HepG2 (cell line): ENCODE results near the gene IRAK1BP1. TPM values are rescaled to one million over a fixed set of nuclear protein-coding genes. Genes with fewer than 3 reads are reported as not detected.
"Not testable (repeated sequence)": the region's sequence is repeated elsewhere in the genome, so short reads cannot be mapped to it uniquely, and the experiment has no call there.

Experiments
- ATAC-seq: fragments of 200-7000 bp; cut with Tn5 transposase; 3 replicates; pipeline ENCODE4 v1.9.1; 2020; ENCODE audit warnings: mild to moderate bottlenecking, moderate library complexity
- BruUV-seq: library from RNA; stranded (reverse); fragments of 400-500 nt; replicated peaks from 2 replicates; lab custom pipeline; 2021; lab: Mats Ljungman, UMichigan
- CTCF ChIA-PET: fragments of 300-600 bp; formaldehyde crosslinking; extraction: SDS; loops from one replicate; lab custom pipeline; 2021; ENCODE audit warnings: low total read pairs, inconsistent platforms, low intra/inter-chr PET ratio; lab: Yijun Ruan, JAX
- POLR2A ChIA-PET: fragments of 350-600 bp; sonication (Branson Sonifier 250); formaldehyde crosslinking; loops from one replicate; lab custom pipeline; 2020; ENCODE audit warnings: antibody characterized with exemption, inconsistent platforms; lab: Yijun Ruan, JAX
- DNase-seq: peaks from one replicate; pipeline ENCODE4 v3.0.0-alpha.2; 2015; ENCODE audit warnings: low spot score
- FAIRE-seq: peaks from 3 replicates; lab custom pipeline; 2011; peaks lifted over from hg19 to GRCh38; lab: Jason Lieb, UNC
- H2AFZ ChIP-seq: one replicate; pipeline ENCODE4 v1.6.1; 2011; ENCODE audit warnings: low read length, inconsistent platforms
- H3K27ac ChIP-seq: fragments of 300-600 bp; 3 replicates; pipeline ENCODE4 v1.8.0; 2011; ENCODE audit warnings: mixed run types, mild to moderate bottlenecking, mixed read lengths, low read length, inconsistent platforms; ENCODE audit not compliant: insufficient read depth; ENCODE audit errors: extremely low read length
- H3K27me3 ChIP-seq, 2 experiments: fragments of 200-600 bp in 1 of 2; 2 replicates in 1 of 2; 3 replicates in 1 of 2; pipeline versions ENCODE4 v1.6.0 to v1.8.0; 2011; ENCODE audit warnings: low read length in 2 of 2, mild to moderate bottlenecking in 2 of 2, moderate library complexity in 2 of 2, inconsistent platforms in 1 of 2; ENCODE audit not compliant: insufficient read depth in 2 of 2, control insufficient read depth in 1 of 2
- H3K36me3 ChIP-seq, 2 experiments: fragments of 200-600 bp in 1 of 2; replicated peaks in 1 of 2; 2 replicates in 1 of 2; 3 replicates in 1 of 2; pipeline versions ENCODE4 v1.5.1 to v1.8.0; 2011; ENCODE audit warnings: low read length in 2 of 2, inconsistent platforms in 1 of 2; ENCODE audit not compliant: insufficient read depth in 2 of 2, control insufficient read depth in 1 of 2
- H3K4me1 ChIP-seq: 2 replicates; pipeline ENCODE4 v1.5.1; 2012; ENCODE audit warnings: low read length, inconsistent platforms; ENCODE audit not compliant: insufficient read depth
- H3K4me2 ChIP-seq: 2 replicates; pipeline ENCODE4 v1.6.0; 2011; ENCODE audit warnings: low read depth, low read length, inconsistent platforms
- H3K4me3 ChIP-seq, 3 experiments: fragments of 200-600 bp in 1 of 3; sonication (generic), shearing (Covaris generic) in 1 of 3; replicated peaks in 1 of 3; 2 replicates each; pipeline ENCODE4 v1.5.1; 2011 to 2016; ENCODE audit warnings: low read length in 3 of 3, inconsistent platforms in 2 of 3, low read depth in 2 of 3, mild to moderate bottlenecking in 2 of 3, control low read depth in 1 of 3, mixed read lengths in 1 of 3; ENCODE audit not compliant: insufficient read depth in 1 of 3
- H3K79me2 ChIP-seq: one replicate; pipeline ENCODE4 v1.6.1; 2011; ENCODE audit warnings: low read length, inconsistent platforms; ENCODE audit not compliant: insufficient read depth
- H3K9ac ChIP-seq: 2 replicates; pipeline ENCODE4 v1.6.0; 2011; ENCODE audit warnings: mild to moderate bottlenecking, low read depth, low read length, inconsistent platforms; ENCODE audit not compliant: insufficient read depth
- H3K9me3 ChIP-seq: 2 replicates; pipeline ENCODE4 v1.5.1; 2012; ENCODE audit warnings: mild to moderate bottlenecking, low read length
- H4K20me1 ChIP-seq: 2 replicates; pipeline ENCODE4 v1.6.0; 2011; ENCODE audit warnings: inconsistent platforms, mild to moderate bottlenecking, low read length, moderate library complexity; ENCODE audit not compliant: insufficient read depth
- ZNF281 ChIP-seq: sonication (generic); formaldehyde crosslinking; IDR thresholded peaks from 2 replicates; pipeline ENCODE4 v1.4.0; 2020; ENCODE audit warnings: missing genetic modification reagents, borderline replicate concordance
- WGBS: methylation state at CpG from one replicate; pipeline ENCODE4 v1.1.6; 2017; ENCODE audit warnings: low lambda C conversion rate; 5-methylcytosine and 5-hydroxymethylcytosine counted together
- in situ Hi-C: cut with HindIII; loops from 2 replicates; pipeline ENCODE4 v1.10.0; 2017; ENCODE audit warnings: low pct_unique_long_range_greater_than_20kb; ENCODE audit not compliant: extremely low pct_ligation_motif_present
- intact Hi-C: fragments of 100-400 bp; cut with micrococcal nuclease; formaldehyde crosslinking; loops from one replicate; pipeline ENCODE4 v1.10.0; 2022; ENCODE audit not compliant: unreplicated experiment
- polyA plus RNA-seq, 8 experiments: library from polyadenylated mRNA; depleted of rRNA in 3 of 8; stranded (reverse) in 7 of 8; unstranded in 1 of 8; fragments of >200 nt; fragmentation: Illumina TruSeq in 4 of 8; extraction: Trizol in 4 of 8; gene quantifications; 2 replicates each; pipeline versions ENCODE4 v1.2.1 to v1.2.3, GENCODE V29; 2011 to 2016; ENCODE audit warnings: low read depth in 4 of 8, missing spikeins in 1 of 8, mixed read lengths in 1 of 8; ENCODE audit not compliant: insufficient read depth in 1 of 8
- total RNA-seq, 5 experiments: library from RNA; depleted of rRNA; stranded (reverse); fragments of >200 nt; fragmentation: Illumina TruSeq; extraction: Trizol; gene quantifications; 2 replicates each; pipeline ENCODE4 v1.2.3, GENCODE V29; 2016; ENCODE audit warnings: low read depth in 1 of 5
- TF ChIP-seq, protein P1 (sequence below): sonication (generic); formaldehyde crosslinking; IDR thresholded peaks from 2 replicates; pipeline ENCODE4 v1.4.0; 2020; ENCODE audit warnings: mild to moderate bottlenecking, missing genetic modification reagents

Gene IRAK1BP1
- total and polyA plus RNA-seq, 2 of the 13 experiments (the other 11 are each of a cell fraction or from before 2014, with no cell fraction given) = 0.86 to 1.5 TPM

DNA sequence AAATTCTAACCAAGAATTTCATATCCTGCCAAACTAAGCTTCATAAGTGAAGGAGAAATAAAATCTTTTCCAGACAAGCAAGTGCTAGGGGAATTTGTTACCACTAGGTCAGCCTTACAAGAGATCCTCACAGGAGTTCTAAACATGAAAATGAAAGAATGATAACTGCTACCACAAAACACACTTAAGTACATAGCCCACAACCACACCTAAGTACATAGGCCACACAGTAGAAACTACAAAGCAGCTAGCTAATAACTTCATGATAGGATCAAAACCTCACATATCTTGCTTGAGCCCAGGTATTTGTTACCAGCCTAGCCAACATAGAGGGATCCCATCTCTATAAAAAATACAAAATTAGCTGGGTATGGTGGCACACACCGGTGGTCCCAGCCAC lies 50.4 kb downstream of the IRAK1BP1 start (continued):
- TF ChIP-seq, protein P1, sequence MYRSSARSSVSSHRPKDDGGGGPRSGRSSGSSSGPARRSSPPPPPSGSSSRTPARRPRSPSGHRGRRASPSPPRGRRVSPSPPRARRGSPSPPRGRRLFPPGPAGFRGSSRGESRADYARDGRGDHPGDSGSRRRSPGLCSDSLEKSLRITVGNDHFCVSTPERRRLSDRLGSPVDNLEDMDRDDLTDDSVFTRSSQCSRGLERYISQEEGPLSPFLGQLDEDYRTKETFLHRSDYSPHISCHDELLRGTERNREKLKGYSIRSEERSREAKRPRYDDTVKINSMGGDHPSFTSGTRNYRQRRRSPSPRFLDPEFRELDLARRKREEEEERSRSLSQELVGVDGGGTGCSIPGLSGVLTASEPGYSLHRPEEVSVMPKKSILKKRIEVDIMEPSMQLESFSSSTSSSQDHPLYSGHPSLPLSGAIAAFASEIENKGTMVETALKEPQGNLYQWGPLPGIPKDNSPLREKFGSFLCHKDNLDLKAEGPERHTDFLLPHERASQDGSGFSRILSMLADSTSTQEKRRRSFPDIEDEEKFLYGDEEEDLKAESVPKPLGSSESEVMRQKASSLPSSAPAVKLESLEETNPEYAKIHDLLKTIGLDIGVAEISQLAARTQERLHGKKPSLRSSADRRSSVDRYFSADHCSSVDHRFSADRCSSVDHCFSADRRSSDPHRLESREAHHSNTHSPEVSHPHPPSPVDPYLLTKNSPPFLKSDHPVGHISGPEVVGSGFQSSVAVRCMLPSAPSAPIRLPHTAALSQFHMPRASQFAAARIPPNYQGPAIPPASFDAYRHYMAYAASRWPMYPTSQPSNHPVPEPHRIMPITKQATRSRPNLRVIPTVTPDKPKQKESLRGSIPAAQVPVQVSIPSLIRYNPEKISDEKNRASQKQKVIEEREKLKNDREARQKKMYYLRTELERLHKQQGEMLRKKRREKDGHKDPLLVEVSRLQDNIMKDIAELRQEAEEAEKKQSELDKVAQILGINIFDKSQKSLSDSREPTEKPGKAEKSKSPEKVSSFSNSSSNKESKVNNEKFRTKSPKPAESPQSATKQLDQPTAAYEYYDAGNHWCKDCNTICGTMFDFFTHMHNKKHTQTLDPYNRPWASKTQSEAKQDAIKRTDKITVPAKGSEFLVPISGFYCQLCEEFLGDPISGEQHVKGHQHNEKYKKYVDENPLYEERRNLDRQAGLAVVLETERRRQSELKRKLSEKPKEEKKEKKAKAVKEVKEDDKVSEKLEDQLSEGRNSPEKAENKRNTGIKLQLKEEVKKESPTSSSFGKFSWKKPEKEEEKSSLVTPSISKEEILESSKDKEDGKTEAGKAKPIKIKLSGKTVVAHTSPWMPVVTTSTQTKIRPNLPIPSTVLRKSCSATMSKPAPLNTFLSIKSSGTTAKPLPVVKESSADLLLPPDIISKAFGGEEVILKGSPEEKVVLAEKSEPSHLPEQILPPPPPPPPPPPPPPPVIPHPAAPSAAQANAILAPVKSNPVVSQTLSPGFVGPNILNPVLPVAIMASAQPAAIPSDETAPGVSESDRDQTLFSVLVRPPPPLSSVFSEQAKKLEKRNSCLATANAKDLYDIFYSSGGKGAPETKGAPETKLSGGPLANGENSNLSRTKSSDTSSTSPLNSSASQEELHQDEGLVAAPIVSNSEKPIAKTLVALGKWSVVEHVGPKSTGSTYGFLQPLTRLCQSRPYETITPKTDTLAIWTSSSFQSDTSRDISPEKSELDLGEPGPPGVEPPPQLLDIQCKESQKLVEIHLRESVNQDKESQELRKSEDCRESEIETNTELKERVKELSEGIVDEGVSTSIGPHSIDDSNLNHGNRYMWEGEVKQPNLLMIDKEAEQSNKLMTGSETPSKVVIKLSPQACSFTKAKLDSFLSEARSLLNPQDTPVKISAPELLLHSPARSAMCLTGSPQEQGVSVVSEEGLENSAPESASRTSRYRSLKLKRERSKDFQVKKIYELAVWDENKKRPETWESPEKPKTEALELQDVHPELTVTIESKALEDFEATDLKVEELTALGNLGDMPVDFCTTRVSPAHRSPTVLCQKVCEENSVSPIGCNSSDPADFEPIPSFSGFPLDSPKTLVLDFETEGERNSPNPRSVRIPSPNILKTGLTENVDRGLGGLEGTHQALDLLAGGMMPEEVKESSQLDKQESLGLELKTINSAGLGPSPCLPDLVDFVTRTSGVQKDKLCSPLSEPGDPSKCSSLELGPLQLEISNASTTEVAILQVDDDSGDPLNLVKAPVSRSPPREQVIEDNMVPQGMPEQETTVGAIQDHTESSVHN = no peak

GRCh38 chr6:78921168-78921567 lies 53.8 kb downstream of the IRAK1BP1 start:
- in situ Hi-C loops, intact Hi-C loops, H3K27ac ChIP-seq, CTCF ChIA-PET, H3K79me2 ChIP-seq, H3K9ac ChIP-seq, POLR2A ChIA-PET, H2AFZ ChIP-seq, DNase-seq, H4K20me1 ChIP-seq, H3K4me3 ChIP-seq, H3K27me3 ChIP-seq, H3K4me1 ChIP-seq, H3K4me2 ChIP-seq, ATAC-seq, BruUV-seq, H3K36me3 ChIP-seq, FAIRE-seq: not testable (repeated sequence)
- 57% methylated on average over 10 of the region's 10 CpGs for WGBS
- peak; percentile 41; the same call in 1 of the 2 replicates for TF ChIP-seq ZNF281
- H3K9me3 ChIP-seq = peaks cover 19% of the 10 kb centered on the region
